ENCODE data around the gene ARHGEF39. TPM values are rescaled to one million over a fixed set of nuclear protein-coding genes. Genes with fewer than 3 reads are reported as not detected.
"Not testable (repeated sequence)": the region's sequence is repeated elsewhere in the genome, so short reads cannot be mapped to it uniquely, and the experiment has no call there.

Gene ARHGEF39
- total RNA-seq, 2 donors from 2014 or later: 5.2 to 7.6 TPM

- ATAC-seq; intact Hi-C loops (cut with DNase I, micrococcal nuclease); DNase-seq: not testable (repeated sequence)
These were observed 52.9 kb downstream of the ARHGEF39 start for GRCh38 chr9:35612066-35612465.

- ATAC-seq (peak; percentile 63), DNase-seq (peak in 1 of 2 donors; percentile 55)
- intact Hi-C loops (cut with DNase I, micrococcal nuclease): no loop called here
These were observed 53.7 kb downstream of the ARHGEF39 start for GRCh38 chr9:35611230-35611797.

- DNase-seq (no peak), ATAC-seq (no peak)
- intact Hi-C loops (cut with DNase I, micrococcal nuclease): no loop called here
These were observed 55.2 kb downstream of the ARHGEF39 start for GRCh38 chr9:35609820-35610163.

Small RNAs within 50 kb of the gene (microRNA-seq; reads per million reads assigned to microRNA genes)
- gene MIR6852: 0 to 1.1 reads per million in 2 donors

Other genes with a start within 250 kb of the ARHGEF39 start
- 1 to 10 TPM; 7.7 to 9.2 TPM for gene RUSC2, start 175.1 kb downstream of the ARHGEF39 start, total RNA-seq
- 10 to 100 TPM; 37.7 to 47.8 TPM for gene TESK1, start 59.9 kb downstream of the ARHGEF39 start, total RNA-seq
- 1 to 10 TPM; 1.2 to 2.2 TPM for gene CD72, start 46.8 kb downstream of the ARHGEF39 start, total RNA-seq
- 1 to 10 TPM in 1 of 2 donors, under 1 TPM in 1; 0.46 to 1.4 TPM for gene SIT1, start 14.3 kb downstream of the ARHGEF39 start, total RNA-seq
- over 10,000 TPM; 19,198 to 30,979 TPM for gene RMRP, start 7.2 kb downstream of the ARHGEF39 start, total RNA-seq
- gene CCDC107, start 6.9 kb downstream of the ARHGEF39 start, total RNA-seq: 10 to 100 TPM; 25.0 to 33.1 TPM
- under 1 TPM; 0.56 to 0.89 TPM for gene CA9, start 8.7 kb upstream of the ARHGEF39 start, total RNA-seq
- 100 to 1,000 TPM in 1 of 2 donors, 10 to 100 TPM in 1; 25.9 to 277 TPM for gene TPM2, start 24.7 kb upstream of the ARHGEF39 start, total RNA-seq
- gene TLN1, start 67.0 kb upstream of the ARHGEF39 start, total RNA-seq: 100 to 1,000 TPM; 142 to 172 TPM
- gene CREB3, start 67.5 kb upstream of the ARHGEF39 start, total RNA-seq: 10 to 100 TPM; 40.2 to 40.6 TPM
- gene GBA2, start 84.0 kb upstream of the ARHGEF39 start, total RNA-seq: 100 to 1,000 TPM; 179 to 186 TPM
- 10 to 100 TPM; 54.8 to 56.3 TPM for gene RGP1, start 84.1 kb upstream of the ARHGEF39 start, total RNA-seq
- not detected for gene MSMP, start 89.1 kb upstream of the ARHGEF39 start, total RNA-seq
- 1 to 10 TPM; 7.4 to 7.9 TPM for gene NPR2, start 126.4 kb upstream of the ARHGEF39 start, total RNA-seq
- 1 to 10 TPM in 1 of 2 donors, under 1 TPM in 1; 0.15 to 1.5 TPM for gene SPAG8, start 147.1 kb upstream of the ARHGEF39 start, total RNA-seq
- gene HINT2, start 149.8 kb upstream of the ARHGEF39 start, total RNA-seq: 10 to 100 TPM; 56.0 to 59.4 TPM
- under 1 TPM in 1 of 2 donors, not detected in 1; 0.28 TPM for gene FAM221B, start 163.5 kb upstream of the ARHGEF39 start, total RNA-seq
- gene TMEM8B, start 164.0 kb upstream of the ARHGEF39 start, total RNA-seq: 10 to 100 TPM; 15.4 to 16.4 TPM
- gene OR13J1, start 205.2 kb upstream of the ARHGEF39 start, total RNA-seq: not detected
- 10 to 100 TPM; 17.4 to 58.7 TPM for gene HRCT1, start 241.0 kb upstream of the ARHGEF39 start, total RNA-seq
- 1 to 10 TPM; 1.3 to 2.1 TPM for gene SPAAR, start 244.3 kb upstream of the ARHGEF39 start, total RNA-seq

Data from left colon (tissue), 2 donors.